HepG2 (cell line): ENCODE results near the gene CHST10. TPM values are rescaled to one million over a fixed set of nuclear protein-coding genes. Genes with fewer than 3 reads are reported as not detected.

ENCODE experiments used
- ATAC-seq: fragments of 200-7000 bp; cut with Tn5 transposase; 3 replicates; pipeline ENCODE4 v1.9.1; 2020; ENCODE audit warnings: mild to moderate bottlenecking, moderate library complexity
- BruUV-seq: library from RNA; stranded (reverse); fragments of 400-500 nt; replicated peaks from 2 replicates; lab custom pipeline; 2021; lab: Mats Ljungman, UMichigan
- CTCF ChIA-PET: fragments of 300-600 bp; formaldehyde crosslinking; extraction: SDS; loops from one replicate; lab custom pipeline; 2021; ENCODE audit warnings: low total read pairs, inconsistent platforms, low intra/inter-chr PET ratio; lab: Yijun Ruan, JAX
- POLR2A ChIA-PET: fragments of 350-600 bp; sonication (Branson Sonifier 250); formaldehyde crosslinking; loops from one replicate; lab custom pipeline; 2020; ENCODE audit warnings: antibody characterized with exemption, inconsistent platforms; lab: Yijun Ruan, JAX
- DNase-seq: peaks from one replicate; pipeline ENCODE4 v3.0.0-alpha.2; 2015; ENCODE audit warnings: low spot score
- FAIRE-seq: peaks from 3 replicates; lab custom pipeline; 2011; peaks lifted over from hg19 to GRCh38; lab: Jason Lieb, UNC
- H2AFZ ChIP-seq: one replicate; pipeline ENCODE4 v1.6.1; 2011; ENCODE audit warnings: low read length, inconsistent platforms
- H3K27ac ChIP-seq: fragments of 300-600 bp; 3 replicates; pipeline ENCODE4 v1.8.0; 2011; ENCODE audit warnings: mixed run types, mild to moderate bottlenecking, mixed read lengths, low read length, inconsistent platforms; ENCODE audit not compliant: insufficient read depth; ENCODE audit errors: extremely low read length
- H3K27me3 ChIP-seq, 2 experiments: fragments of 200-600 bp in 1 of 2; 2 replicates in 1 of 2; 3 replicates in 1 of 2; pipeline versions ENCODE4 v1.6.0 to v1.8.0; 2011; ENCODE audit warnings: low read length in 2 of 2, mild to moderate bottlenecking in 2 of 2, moderate library complexity in 2 of 2, inconsistent platforms in 1 of 2; ENCODE audit not compliant: insufficient read depth in 2 of 2, control insufficient read depth in 1 of 2
- H3K36me3 ChIP-seq, 2 experiments: fragments of 200-600 bp in 1 of 2; replicated peaks in 1 of 2; 2 replicates in 1 of 2; 3 replicates in 1 of 2; pipeline versions ENCODE4 v1.5.1 to v1.8.0; 2011; ENCODE audit warnings: low read length in 2 of 2, inconsistent platforms in 1 of 2; ENCODE audit not compliant: insufficient read depth in 2 of 2, control insufficient read depth in 1 of 2
- H3K4me1 ChIP-seq: 2 replicates; pipeline ENCODE4 v1.5.1; 2012; ENCODE audit warnings: low read length, inconsistent platforms; ENCODE audit not compliant: insufficient read depth
- H3K4me2 ChIP-seq: 2 replicates; pipeline ENCODE4 v1.6.0; 2011; ENCODE audit warnings: low read depth, low read length, inconsistent platforms
- H3K4me3 ChIP-seq, 3 experiments: fragments of 200-600 bp in 1 of 3; sonication (generic), shearing (Covaris generic) in 1 of 3; replicated peaks in 1 of 3; 2 replicates each; pipeline ENCODE4 v1.5.1; 2011 to 2016; ENCODE audit warnings: low read length in 3 of 3, inconsistent platforms in 2 of 3, low read depth in 2 of 3, mild to moderate bottlenecking in 2 of 3, control low read depth in 1 of 3, mixed read lengths in 1 of 3; ENCODE audit not compliant: insufficient read depth in 1 of 3
- H3K79me2 ChIP-seq: one replicate; pipeline ENCODE4 v1.6.1; 2011; ENCODE audit warnings: low read length, inconsistent platforms; ENCODE audit not compliant: insufficient read depth
- H3K9ac ChIP-seq: 2 replicates; pipeline ENCODE4 v1.6.0; 2011; ENCODE audit warnings: mild to moderate bottlenecking, low read depth, low read length, inconsistent platforms; ENCODE audit not compliant: insufficient read depth
- H3K9me3 ChIP-seq: 2 replicates; pipeline ENCODE4 v1.5.1; 2012; ENCODE audit warnings: mild to moderate bottlenecking, low read length
- H4K20me1 ChIP-seq: 2 replicates; pipeline ENCODE4 v1.6.0; 2011; ENCODE audit warnings: inconsistent platforms, mild to moderate bottlenecking, low read length, moderate library complexity; ENCODE audit not compliant: insufficient read depth
- CREB1 ChIP-seq, 2 experiments: fragments of 450-650 bp in 1 of 2; IDR thresholded peaks; 2 replicates each; pipeline ENCODE4 v1.6.1; 2016 to 2017; ENCODE audit warnings: control low read depth in 1 of 2, mild to moderate bottlenecking in 1 of 2, missing compliant biosample characterization in 1 of 2, missing genetic modification characterization in 1 of 2
- NONO ChIP-seq, 2 experiments: fragments of 450-650 bp in 1 of 2; sonication (generic) in 1 of 2; formaldehyde crosslinking in 1 of 2; IDR thresholded peaks in 1 of 2; conservative IDR thresholded peaks in 1 of 2; 2 replicates each; pipeline versions ENCODE4 v1.6.1 to v1.8.0; 2017 to 2022; ENCODE audit warnings: mild to moderate bottlenecking in 1 of 2, missing genetic modification reagents in 1 of 2, moderate library complexity in 1 of 2
- ZNF10 ChIP-seq: sonication (generic); formaldehyde crosslinking; IDR thresholded peaks from 2 replicates; pipeline ENCODE4 v1.4.0; 2020; ENCODE audit warnings: mild to moderate bottlenecking, low read depth, missing genetic modification reagents, borderline replicate concordance
- ZNF234 ChIP-seq: sonication (generic); formaldehyde crosslinking; conservative IDR thresholded peaks from 2 replicates; pipeline ENCODE4 v1.5.1; 2020; ENCODE audit warnings: mild to moderate bottlenecking, missing genetic modification reagents
- ZNF382 ChIP-seq: sonication (generic); formaldehyde crosslinking; IDR thresholded peaks from 2 replicates; pipeline ENCODE4 v1.5.0; 2020; ENCODE audit warnings: missing genetic modification reagents, mild to moderate bottlenecking, borderline replicate concordance
- ZNF567 ChIP-seq: sonication (generic); formaldehyde crosslinking; IDR thresholded peaks from 2 replicates; pipeline ENCODE4 v1.8.1; 2023; ENCODE audit warnings: mild to moderate bottlenecking, missing genetic modification reagents, borderline replicate concordance
- WGBS: methylation state at CpG from one replicate; pipeline ENCODE4 v1.1.6; 2017; ENCODE audit warnings: low lambda C conversion rate; 5-methylcytosine and 5-hydroxymethylcytosine counted together
- in situ Hi-C: cut with HindIII; loops from 2 replicates; pipeline ENCODE4 v1.10.0; 2017; ENCODE audit warnings: low pct_unique_long_range_greater_than_20kb; ENCODE audit not compliant: extremely low pct_ligation_motif_present
- intact Hi-C: fragments of 100-400 bp; cut with micrococcal nuclease; formaldehyde crosslinking; loops from one replicate; pipeline ENCODE4 v1.10.0; 2022; ENCODE audit not compliant: unreplicated experiment
- polyA plus RNA-seq, 8 experiments: library from polyadenylated mRNA; depleted of rRNA in 3 of 8; stranded (reverse) in 7 of 8; unstranded in 1 of 8; fragments of >200 nt; fragmentation: Illumina TruSeq in 4 of 8; extraction: Trizol in 4 of 8; gene quantifications; 2 replicates each; pipeline versions ENCODE4 v1.2.1 to v1.2.3, GENCODE V29; 2011 to 2016; ENCODE audit warnings: low read depth in 4 of 8, missing spikeins in 1 of 8, mixed read lengths in 1 of 8; ENCODE audit not compliant: insufficient read depth in 1 of 8
- total RNA-seq, 5 experiments: library from RNA; depleted of rRNA; stranded (reverse); fragments of >200 nt; fragmentation: Illumina TruSeq; extraction: Trizol; gene quantifications; 2 replicates each; pipeline ENCODE4 v1.2.3, GENCODE V29; 2016; ENCODE audit warnings: low read depth in 1 of 5
- TF ChIP-seq, protein P1 (sequence below): sonication (generic); formaldehyde crosslinking; IDR thresholded peaks from 2 replicates; pipeline ENCODE4 v1.5.0; 2020; ENCODE audit warnings: mild to moderate bottlenecking, missing genetic modification reagents
- TF ChIP-seq, protein P2 (sequence below): sonication (generic); formaldehyde crosslinking; IDR thresholded peaks from 2 replicates; pipeline ENCODE4 v1.5.0; 2020; ENCODE audit warnings: mild to moderate bottlenecking, missing genetic modification reagents
- TF ChIP-seq, protein P3 (sequence below): sonication (generic); formaldehyde crosslinking; IDR thresholded peaks from 2 replicates; pipeline ENCODE4 v1.9.0; 2022; ENCODE audit warnings: low read depth, missing genetic modification reagents

CHST10 gene
- total and polyA plus RNA-seq, 2 of the 13 experiments (the other 11 are each of a cell fraction or from before 2014, with no cell fraction given): 10.5 to 14.2 TPM

DNA sequence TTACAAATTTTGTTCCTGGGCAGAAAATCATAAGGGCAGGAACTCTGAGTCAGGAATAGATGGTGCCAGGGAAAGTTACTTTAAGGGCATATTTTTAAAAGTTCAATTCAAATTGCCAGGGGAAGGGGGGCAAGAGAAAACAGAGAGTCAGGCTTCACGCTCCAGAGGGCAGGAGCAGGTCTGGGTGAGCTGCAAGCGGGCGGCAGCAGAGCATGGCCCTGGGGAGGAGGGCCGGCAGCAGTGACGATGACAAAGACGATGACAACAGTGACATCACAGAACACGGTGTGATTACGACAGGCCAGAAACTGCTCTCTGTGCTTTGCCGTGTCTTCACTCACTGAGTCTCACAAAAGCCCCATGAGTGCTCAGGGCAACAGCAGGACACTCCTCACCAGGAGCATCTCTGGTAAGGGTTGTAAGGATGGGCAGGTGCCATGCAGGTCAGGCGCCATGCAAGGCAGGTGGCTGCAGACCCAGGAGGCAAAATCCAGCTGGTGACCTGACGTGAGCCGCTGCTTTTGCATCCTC, 23.3 kb downstream of the CHST10 start:
- POLR2A ChIA-PET: no interaction called here
- Histone ChIP-seq H3K27ac (no peak overlapping the region), H4K20me1 (no peaks in the 10 kb centered on the region; the same call in 1 of the 2 replicates), H3K4me1 (no peaks in the 10 kb centered on the region), H3K79me2 (no peaks in the 10 kb centered on the region), H3K9ac (no peak overlapping the region), H3K9me3 (no peaks in the 10 kb centered on the region), H2AFZ (no peak overlapping the region), H3K4me3 (no peak overlapping the region), H3K36me3 (peaks cover 5 to 15% of the 10 kb centered on the region in 2 experiments; a peak in 3 of 5 replicates), H3K4me2 (no peak overlapping the region), H3K27me3 (no peaks in the 10 kb centered on the region)
- no peak for ATAC-seq
- in situ Hi-C loops (loop anchor here (25.0 kb wide), 1 partner anchor 832 kb away; no protein-coding TSS in a partner anchor), intact Hi-C loops (no loop called here)
- CTCF ChIA-PET: no interaction called here
- DNase-seq: no peak
- TF ChIP-seq, protein P1, sequence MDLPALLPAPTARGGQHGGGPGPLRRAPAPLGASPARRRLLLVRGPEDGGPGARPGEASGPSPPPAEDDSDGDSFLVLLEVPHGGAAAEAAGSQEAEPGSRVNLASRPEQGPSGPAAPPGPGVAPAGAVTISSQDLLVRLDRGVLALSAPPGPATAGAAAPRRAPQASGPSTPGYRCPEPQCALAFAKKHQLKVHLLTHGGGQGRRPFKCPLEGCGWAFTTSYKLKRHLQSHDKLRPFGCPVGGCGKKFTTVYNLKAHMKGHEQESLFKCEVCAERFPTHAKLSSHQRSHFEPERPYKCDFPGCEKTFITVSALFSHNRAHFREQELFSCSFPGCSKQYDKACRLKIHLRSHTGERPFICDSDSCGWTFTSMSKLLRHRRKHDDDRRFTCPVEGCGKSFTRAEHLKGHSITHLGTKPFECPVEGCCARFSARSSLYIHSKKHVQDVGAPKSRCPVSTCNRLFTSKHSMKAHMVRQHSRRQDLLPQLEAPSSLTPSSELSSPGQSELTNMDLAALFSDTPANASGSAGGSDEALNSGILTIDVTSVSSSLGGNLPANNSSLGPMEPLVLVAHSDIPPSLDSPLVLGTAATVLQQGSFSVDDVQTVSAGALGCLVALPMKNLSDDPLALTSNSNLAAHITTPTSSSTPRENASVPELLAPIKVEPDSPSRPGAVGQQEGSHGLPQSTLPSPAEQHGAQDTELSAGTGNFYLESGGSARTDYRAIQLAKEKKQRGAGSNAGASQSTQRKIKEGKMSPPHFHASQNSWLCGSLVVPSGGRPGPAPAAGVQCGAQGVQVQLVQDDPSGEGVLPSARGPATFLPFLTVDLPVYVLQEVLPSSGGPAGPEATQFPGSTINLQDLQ (CRISPR knock-in tag): no peak
- TF ChIP-seq CREB1 (IDR thresholded peaks at IDR 0.05): peak; percentile 77
- no peak for TF ChIP-seq CREB1 (CRISPR knock-in tag; IDR thresholded peaks at IDR 0.05)
- TF ChIP-seq, all 625 proteins: peak for 1
- WGBS: 95% methylated on average over 12 of the region's 12 CpGs
- BruUV-seq: no TSS peak
- no peak for FAIRE-seq

DNA sequence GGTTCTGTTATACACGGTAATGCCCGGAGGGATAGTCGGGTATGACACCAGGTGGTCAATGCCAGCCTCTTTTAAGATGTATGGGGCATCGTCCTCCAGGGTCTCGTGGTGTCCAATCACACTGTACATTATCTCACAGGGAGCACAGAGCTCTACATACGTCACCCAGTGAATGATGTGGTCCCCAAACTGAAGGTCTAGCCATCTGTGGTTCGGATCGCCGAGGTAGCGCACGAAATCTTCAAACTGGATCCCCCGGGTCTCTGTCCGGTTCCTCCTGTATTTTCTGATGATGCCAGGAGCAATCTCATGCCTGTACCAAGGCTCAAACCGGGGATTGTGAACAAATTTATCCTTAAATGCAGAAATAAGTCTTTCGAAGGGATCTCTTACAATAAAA, 24.1 kb downstream of the CHST10 start:
- 92% methylated on average over 15 of the region's 15 CpGs for WGBS
- POLR2A ChIA-PET: no interaction called here
- BruUV-seq: no TSS peak
- TF ChIP-seq ZNF234 (no peak), NONO (IDR thresholded peaks at IDR 0.05) (no peak), NONO (CRISPR knock-in tag; conservative IDR thresholded peaks at IDR 0.05) (no peak), ZNF382 (CRISPR knock-in tag) (no peak), ZNF10 (CRISPR knock-in tag) (no peak), ZNF567 (CRISPR knock-in tag) (no peak)
- TF ChIP-seq, protein P2, sequence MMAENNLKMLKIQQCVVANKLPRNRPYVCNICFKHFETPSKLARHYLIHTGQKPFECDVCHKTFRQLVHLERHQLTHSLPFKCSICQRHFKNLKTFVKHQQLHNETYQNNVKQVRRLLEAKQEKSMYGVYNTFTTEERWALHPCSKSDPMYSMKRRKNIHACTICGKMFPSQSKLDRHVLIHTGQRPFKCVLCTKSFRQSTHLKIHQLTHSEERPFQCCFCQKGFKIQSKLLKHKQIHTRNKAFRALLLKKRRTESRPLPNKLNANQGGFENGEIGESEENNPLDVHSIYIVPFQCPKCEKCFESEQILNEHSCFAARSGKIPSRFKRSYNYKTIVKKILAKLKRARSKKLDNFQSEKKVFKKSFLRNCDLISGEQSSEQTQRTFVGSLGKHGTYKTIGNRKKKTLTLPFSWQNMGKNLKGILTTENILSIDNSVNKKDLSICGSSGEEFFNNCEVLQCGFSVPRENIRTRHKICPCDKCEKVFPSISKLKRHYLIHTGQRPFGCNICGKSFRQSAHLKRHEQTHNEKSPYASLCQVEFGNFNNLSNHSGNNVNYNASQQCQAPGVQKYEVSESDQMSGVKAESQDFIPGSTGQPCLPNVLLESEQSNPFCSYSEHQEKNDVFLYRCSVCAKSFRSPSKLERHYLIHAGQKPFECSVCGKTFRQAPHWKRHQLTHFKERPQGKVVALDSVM (CRISPR knock-in tag): no peak
- TF ChIP-seq, protein P3, sequence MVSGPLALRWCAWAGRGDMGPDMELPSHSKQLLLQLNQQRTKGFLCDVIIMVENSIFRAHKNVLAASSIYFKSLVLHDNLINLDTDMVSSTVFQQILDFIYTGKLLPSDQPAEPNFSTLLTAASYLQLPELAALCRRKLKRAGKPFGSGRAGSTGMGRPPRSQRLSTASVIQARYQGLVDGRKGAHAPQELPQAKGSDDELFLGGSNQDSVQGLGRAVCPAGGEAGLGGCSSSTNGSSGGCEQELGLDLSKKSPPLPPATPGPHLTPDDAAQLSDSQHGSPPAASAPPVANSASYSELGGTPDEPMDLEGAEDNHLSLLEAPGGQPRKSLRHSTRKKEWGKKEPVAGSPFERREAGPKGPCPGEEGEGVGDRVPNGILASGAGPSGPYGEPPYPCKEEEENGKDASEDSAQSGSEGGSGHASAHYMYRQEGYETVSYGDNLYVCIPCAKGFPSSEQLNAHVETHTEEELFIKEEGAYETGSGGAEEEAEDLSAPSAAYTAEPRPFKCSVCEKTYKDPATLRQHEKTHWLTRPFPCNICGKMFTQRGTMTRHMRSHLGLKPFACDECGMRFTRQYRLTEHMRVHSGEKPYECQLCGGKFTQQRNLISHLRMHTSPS (CRISPR knock-in tag): no peak

More for the DNA sequence above, 24.1 kb downstream of the CHST10 start:
- peaks cover 5 to 15% of the 10 kb centered on the region in 2 experiments; a peak in 3 of 5 replicates for H3K36me3 ChIP-seq
- no peak overlapping the region for H3K9ac ChIP-seq
- no peaks in the 10 kb centered on the region for H3K4me1 ChIP-seq
- H3K9me3 ChIP-seq: no peaks in the 10 kb centered on the region
- DNase-seq: no peak
- no peak for ATAC-seq
- in situ Hi-C loops: loop anchor here (25.0 kb wide), 1 partner anchor 831 kb away; no protein-coding TSS in a partner anchor
- no peak overlapping the region for H2AFZ ChIP-seq
- FAIRE-seq: no peak
- CTCF ChIA-PET: no interaction called here
- H3K79me2 ChIP-seq: no peaks in the 10 kb centered on the region
- no peak overlapping the region for H3K4me2 ChIP-seq
- no peaks in the 10 kb centered on the region for H3K27me3 ChIP-seq
- H3K27ac ChIP-seq: no peak overlapping the region
- H4K20me1 ChIP-seq: no peaks in the 10 kb centered on the region; the same call in 1 of the 2 replicates
- intact Hi-C loops: no loop called here
- no peak overlapping the region for H3K4me3 ChIP-seq
